ENCODE results near the gene UGDH.

Gene UGDH

GRCh38 chr4:39451423-39452023 lies 75.7 kb downstream of the UGDH start:
- no peak for DNase-seq

GRCh38 chr4:39450618-39451017 lies 76.6 kb downstream of the UGDH start:
- DNase-seq = no peak

Measured in NCI-H526 (cell line).